ENCODE results near the gene TMEM170B. TPM values are rescaled to one million over a fixed set of nuclear protein-coding genes. Genes with fewer than 3 reads are reported as not detected.

TMEM170B gene
- total and polyA plus RNA-seq, 7 experiments from 2014 or later = 0.29 to 12.7 (median 3.2) TPM

- Mint-ChIP-seq H3K9me3 (peaks cover 0 to 2% (median 0%) of the 10 kb centered on the region in 11 donors), H3K4me3 (no peak overlapping the region), H3K36me3 (no peaks in the 10 kb centered on the region), H3K27ac (no peak overlapping the region), H3K27me3 (peaks cover 0 to 26% (median 5%) of the 10 kb centered on the region in 5 donors), H3K4me1 (peaks cover 0 to 9% (median 8%) of the 10 kb centered on the region in 7 donors)
- Histone ChIP-seq H3K4me1 (ENCODE audit: control insufficient read depth in 2 of 2, insufficient read depth in 2 of 2, low read length in 2 of 2) (no peaks in the 10 kb centered on the region), H3K36me3 (ENCODE audit: control insufficient read depth in 2 of 3, insufficient read depth in 3 of 3, low read length in 3 of 3) (no peaks in the 10 kb centered on the region), H3K4me3 (ENCODE audit: low read length) (no peak overlapping the region), H3K9me3 (ENCODE audit: control insufficient read depth in 2 of 3, low read length in 3 of 3) (no peaks in the 10 kb centered on the region), H3K27ac (ENCODE audit: low read depth, low read length) (no peak overlapping the region), H3K27me3 (ENCODE audit: control insufficient read depth in 2 of 2, insufficient read depth in 2 of 2, low read length in 2 of 2) (no peaks in the 10 kb centered on the region)
- DNase-seq (no peak), ATAC-seq (no peak)
- POLR2A ChIA-PET = no interaction called here
- intact Hi-C loops (cut with micrococcal nuclease) = no loop called here
- CTCF ChIA-PET = no interaction called here
These were observed 71.2 kb downstream of the TMEM170B start for GRCh38 chr6:11608600-11609323.

DNA sequence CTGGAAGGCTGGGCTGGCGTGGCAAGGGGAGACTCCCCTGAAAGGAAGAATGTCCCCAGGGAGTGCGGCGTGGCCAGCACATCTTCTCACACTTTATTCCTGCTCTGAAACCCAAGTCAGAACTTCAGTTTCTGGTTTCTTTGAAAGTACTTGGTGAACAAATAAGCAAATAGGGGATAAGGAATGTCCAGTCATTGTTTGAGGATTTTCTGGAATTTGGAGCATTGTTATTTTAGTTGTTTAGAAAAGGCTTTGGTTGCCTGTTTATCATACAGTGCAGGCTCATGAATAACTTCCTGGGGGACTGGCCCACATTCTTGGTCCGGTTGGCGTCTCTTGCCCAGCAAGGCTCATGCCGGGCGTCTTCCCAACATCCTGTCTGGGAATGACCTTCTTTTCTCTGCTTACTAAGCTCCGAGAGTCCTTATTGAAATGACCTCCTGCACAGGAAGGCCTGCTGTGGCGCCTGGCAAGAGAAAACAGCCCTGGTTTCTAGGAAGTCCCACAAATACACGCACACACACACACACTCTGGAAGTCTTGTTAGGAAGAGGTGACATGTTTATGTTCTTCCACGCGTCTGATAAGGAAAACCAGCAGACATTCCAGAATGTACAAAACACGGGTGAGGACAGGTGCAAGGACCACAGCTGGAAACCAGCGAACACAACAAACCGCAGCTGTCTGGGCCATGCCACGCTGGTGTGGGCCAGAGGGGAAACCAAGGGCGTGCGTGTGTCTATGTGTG lies 71.9 kb downstream of the TMEM170B start:
- CTCF ChIA-PET = no interaction called here
- Mint-ChIP-seq H3K4me3 (no peak overlapping the region), H3K27me3 (peaks cover 0 to 18% (median 5%) of the 10 kb centered on the region in 5 donors), H3K27ac (no peak overlapping the region), H3K9me3 (peaks cover 0 to 2% (median 0%) of the 10 kb centered on the region in 11 donors), H3K36me3 (no peaks in the 10 kb centered on the region), H3K4me1 (peaks cover 0 to 9% (median 4%) of the 10 kb centered on the region in 7 donors)
- no peaks in the 10 kb centered on the region for H3K27me3 ChIP-seq (ENCODE audit: control insufficient read depth in 2 of 2, insufficient read depth in 2 of 2, low read length in 2 of 2)
- ATAC-seq = no peak
- no peak for DNase-seq
- intact Hi-C loops (cut with micrococcal nuclease) = no loop called here
- POLR2A ChIA-PET = no interaction called here
- H3K9me3 ChIP-seq (ENCODE audit: control insufficient read depth in 2 of 3, low read length in 3 of 3) = no peaks in the 10 kb centered on the region
- no peaks in the 10 kb centered on the region for H3K36me3 ChIP-seq (ENCODE audit: control insufficient read depth in 2 of 3, insufficient read depth in 3 of 3, low read length in 3 of 3)
- H3K4me3 ChIP-seq (ENCODE audit: low read length) = no peak overlapping the region
- H3K4me1 ChIP-seq (ENCODE audit: control insufficient read depth in 2 of 2, insufficient read depth in 2 of 2, low read length in 2 of 2) = no peaks in the 10 kb centered on the region
- no peak overlapping the region for H3K27ac ChIP-seq (ENCODE audit: low read depth, low read length)

DNA sequence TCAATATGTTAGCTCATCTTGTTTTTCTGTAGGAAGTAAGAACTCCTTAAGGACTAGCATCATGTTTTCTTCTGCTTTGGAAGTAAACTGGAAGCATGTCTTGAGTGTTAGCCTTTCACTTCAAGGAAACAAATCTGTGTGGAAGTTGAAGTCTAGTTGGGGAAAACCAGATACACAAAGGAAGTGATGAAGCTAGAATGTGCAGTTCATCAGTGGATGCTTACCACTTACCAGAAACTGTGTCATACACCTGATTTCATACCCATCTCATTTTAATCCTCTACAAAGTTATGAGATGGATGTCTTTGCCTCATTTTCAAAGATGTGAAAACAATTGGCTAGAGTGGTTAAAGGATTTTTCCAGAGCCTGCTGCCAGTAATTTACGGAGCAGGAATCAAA lies 75.8 kb downstream of the TMEM170B start:
- CTCF ChIA-PET = no interaction called here
- H3K27me3 Mint-ChIP-seq = peaks cover 0 to 10% (median 0%) of the 10 kb centered on the region in 5 donors
- H3K4me3 Mint-ChIP-seq = no peak overlapping the region
- no peak overlapping the region for H3K27ac Mint-ChIP-seq
- Histone ChIP-seq H3K9me3 (ENCODE audit: control insufficient read depth in 2 of 3, low read length in 3 of 3) (no peaks in the 10 kb centered on the region), H3K27me3 (ENCODE audit: control insufficient read depth in 2 of 2, insufficient read depth in 2 of 2, low read length in 2 of 2) (no peaks in the 10 kb centered on the region), H3K4me1 (ENCODE audit: control insufficient read depth in 2 of 2, insufficient read depth in 2 of 2, low read length in 2 of 2) (no peaks in the 10 kb centered on the region), H3K27ac (ENCODE audit: low read depth, low read length) (no peak overlapping the region), H3K4me3 (ENCODE audit: low read length) (no peak overlapping the region), H3K36me3 (ENCODE audit: control insufficient read depth in 2 of 3, insufficient read depth in 3 of 3, low read length in 3 of 3) (no peaks in the 10 kb centered on the region)
- intact Hi-C loops (cut with micrococcal nuclease) = no loop called here
- DNase-seq (no peak), ATAC-seq (no peak)
- H3K9me3 Mint-ChIP-seq = peaks cover 0 to 2% (median 0%) of the 10 kb centered on the region in 11 donors
- POLR2A ChIA-PET = interaction anchor here (0.8 kb wide), 1 partner anchor 86 kb away, joined by 3 read pairs; no protein-coding TSS in a partner anchor
- H3K36me3 Mint-ChIP-seq = no peaks in the 10 kb centered on the region
- H3K4me1 Mint-ChIP-seq = no peaks in the 10 kb centered on the region

- POLR2A ChIA-PET = no interaction called here
- Histone ChIP-seq H3K9me3 (ENCODE audit: control insufficient read depth in 2 of 3, low read length in 3 of 3) (no peaks in the 10 kb centered on the region), H3K27ac (ENCODE audit: low read depth, low read length) (no peak overlapping the region), H3K27me3 (ENCODE audit: control insufficient read depth in 2 of 2, insufficient read depth in 2 of 2, low read length in 2 of 2) (no peaks in the 10 kb centered on the region), H3K4me3 (ENCODE audit: low read length) (no peak overlapping the region), H3K36me3 (ENCODE audit: control insufficient read depth in 2 of 3, insufficient read depth in 3 of 3, low read length in 3 of 3) (no peaks in the 10 kb centered on the region), H3K4me1 (ENCODE audit: control insufficient read depth in 2 of 2, insufficient read depth in 2 of 2, low read length in 2 of 2) (no peaks in the 10 kb centered on the region)
- ATAC-seq = no peak
- Mint-ChIP-seq H3K36me3 (no peaks in the 10 kb centered on the region), H3K27ac (no peak overlapping the region), H3K27me3 (peaks cover 0 to 9% (median 0%) of the 10 kb centered on the region in 5 donors), H3K4me1 (no peaks in the 10 kb centered on the region), H3K4me3 (no peak overlapping the region), H3K9me3 (peaks cover 0 to 2% (median 0%) of the 10 kb centered on the region in 11 donors)
- intact Hi-C loops (cut with micrococcal nuclease) = no loop called here
- no peak for DNase-seq
- CTCF ChIA-PET = no interaction called here
These were observed 76.3 kb downstream of the TMEM170B start for GRCh38 chr6:11613858-11614257.

DNA sequence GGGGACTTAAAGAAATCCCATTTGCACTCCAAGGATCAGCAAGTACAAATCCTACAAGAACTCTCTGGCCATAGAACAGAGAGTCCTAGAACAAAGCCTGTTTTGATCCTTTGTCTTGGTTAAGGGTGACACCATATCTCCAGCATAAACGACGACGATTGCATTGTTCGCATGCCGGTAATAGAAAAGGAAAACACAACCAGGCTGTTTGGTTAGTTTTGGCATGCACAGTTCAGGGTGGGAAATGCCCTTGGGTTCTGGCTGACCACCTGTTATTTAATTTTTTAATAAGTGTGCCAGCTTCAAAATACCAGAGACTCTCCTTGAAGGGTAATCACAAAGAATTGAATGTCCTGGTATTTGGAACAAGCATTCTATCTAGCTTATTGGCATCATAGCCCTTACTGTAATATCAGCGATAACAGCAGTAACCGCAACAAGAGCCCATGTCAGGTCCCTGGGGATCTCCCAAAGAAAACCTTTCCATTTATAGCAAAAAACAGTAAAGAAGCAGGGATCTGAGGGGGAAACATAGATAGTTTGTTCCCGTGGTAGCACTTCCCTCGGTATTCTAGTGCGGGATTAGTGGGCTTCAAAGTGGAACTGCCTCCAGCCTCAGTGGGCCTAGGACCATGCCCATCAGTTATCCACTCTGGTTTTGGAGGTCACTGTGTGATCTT lies 77.1 kb downstream of the TMEM170B start:
- Mint-ChIP-seq H3K27ac (no peak overlapping the region), H3K27me3 (peaks cover 0 to 2% (median 0%) of the 10 kb centered on the region in 5 donors), H3K36me3 (no peaks in the 10 kb centered on the region), H3K9me3 (no peaks in the 10 kb centered on the region), H3K4me1 (no peaks in the 10 kb centered on the region), H3K4me3 (no peak overlapping the region)
- ATAC-seq = no peak
- no peak overlapping the region for H3K27ac ChIP-seq (ENCODE audit: low read depth, low read length)
- H3K4me3 ChIP-seq (ENCODE audit: low read length) = no peak overlapping the region
- no peak for DNase-seq
- no peaks in the 10 kb centered on the region for H3K27me3 ChIP-seq (ENCODE audit: control insufficient read depth in 2 of 2, insufficient read depth in 2 of 2, low read length in 2 of 2)
- H3K9me3 ChIP-seq (ENCODE audit: control insufficient read depth in 2 of 3, low read length in 3 of 3) = no peaks in the 10 kb centered on the region
- no peaks in the 10 kb centered on the region for H3K4me1 ChIP-seq (ENCODE audit: control insufficient read depth in 2 of 2, insufficient read depth in 2 of 2, low read length in 2 of 2)
- H3K36me3 ChIP-seq (ENCODE audit: control insufficient read depth in 2 of 3, insufficient read depth in 3 of 3, low read length in 3 of 3) = no peaks in the 10 kb centered on the region
- POLR2A ChIA-PET = no interaction called here
- intact Hi-C loops (cut with micrococcal nuclease) = no loop called here
- CTCF ChIA-PET = interaction anchor here (0.7 kb wide), 1 partner anchor 55 kb away, joined by 5 read pairs; no protein-coding TSS in a partner anchor

- ChIA-PET CTCF (interaction anchor here (0.7 kb wide), 1 partner anchor 54 kb away, joined by 5 read pairs; no protein-coding TSS in a partner anchor), POLR2A (no interaction called here)
- DNase-seq (no peak), ATAC-seq (no peak)
- Histone ChIP-seq H3K27ac (ENCODE audit: low read depth, low read length) (no peak overlapping the region), H3K4me3 (ENCODE audit: low read length) (no peak overlapping the region), H3K36me3 (ENCODE audit: control insufficient read depth in 2 of 3, insufficient read depth in 3 of 3, low read length in 3 of 3) (no peaks in the 10 kb centered on the region), H3K4me1 (ENCODE audit: control insufficient read depth in 2 of 2, insufficient read depth in 2 of 2, low read length in 2 of 2) (no peaks in the 10 kb centered on the region), H3K9me3 (ENCODE audit: control insufficient read depth in 2 of 3, low read length in 3 of 3) (no peaks in the 10 kb centered on the region), H3K27me3 (ENCODE audit: control insufficient read depth in 2 of 2, insufficient read depth in 2 of 2, low read length in 2 of 2) (no peaks in the 10 kb centered on the region)
- intact Hi-C loops (cut with micrococcal nuclease) = no loop called here
- Mint-ChIP-seq H3K4me1 (no peaks in the 10 kb centered on the region), H3K27ac (no peak overlapping the region), H3K27me3 (no peaks in the 10 kb centered on the region), H3K36me3 (no peaks in the 10 kb centered on the region), H3K9me3 (no peaks in the 10 kb centered on the region), H3K4me3 (no peak overlapping the region)
These were observed 77.7 kb downstream of the TMEM170B start for GRCh38 chr6:11615214-11615602.
